Activated naive CD8-positive, alpha-beta T cell treated with anti-CD3 and anti-CD28 coated beads, Interleukin-2, amount 50 U/mL, for 16 hours (primary cell): ENCODE results near the gene ULK4.
"Not testable (repeated sequence)": the region's sequence is repeated elsewhere in the genome, so short reads cannot be mapped to it uniquely, and the experiment has no call there.

Experiments used
- DNase-seq: peaks from one replicate; pipeline ENCODE4 v3.0.0-alpha.2; 2020; ENCODE audit warnings: low read depth, low spot score

ULK4 gene

DNA sequence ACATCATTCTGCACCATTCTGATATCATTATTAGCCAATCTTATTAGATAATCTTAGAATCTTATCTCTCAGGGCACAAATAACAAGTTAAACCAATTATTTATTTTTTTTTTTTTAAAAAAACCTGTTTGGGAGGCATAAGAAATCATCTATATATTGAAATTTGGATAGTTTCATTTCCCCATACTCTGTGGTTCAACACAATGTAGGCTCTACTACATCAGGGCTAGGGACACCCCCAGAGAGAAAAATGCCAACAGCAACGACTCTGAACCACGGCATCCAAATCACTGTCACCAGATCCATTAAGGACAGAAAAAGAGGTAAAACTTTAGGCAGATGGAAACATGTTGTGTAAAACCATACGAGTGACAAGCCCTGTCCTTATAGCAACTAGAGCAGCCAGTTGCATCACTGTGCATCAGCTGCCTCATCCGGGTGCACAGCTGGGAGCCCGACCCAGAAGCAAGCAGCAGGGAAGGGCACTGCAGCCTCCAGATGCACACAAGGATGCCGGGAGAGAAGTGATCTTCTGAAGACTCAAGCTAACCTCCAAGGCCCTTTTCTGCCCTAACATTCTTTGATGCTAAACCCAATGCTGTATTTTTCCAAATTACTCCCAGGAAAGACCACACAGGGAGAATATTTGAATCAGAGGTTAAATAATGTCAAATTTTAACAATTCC lies 381.5 kb downstream of the ULK4 start:
- DNase-seq: no peak

DNA sequence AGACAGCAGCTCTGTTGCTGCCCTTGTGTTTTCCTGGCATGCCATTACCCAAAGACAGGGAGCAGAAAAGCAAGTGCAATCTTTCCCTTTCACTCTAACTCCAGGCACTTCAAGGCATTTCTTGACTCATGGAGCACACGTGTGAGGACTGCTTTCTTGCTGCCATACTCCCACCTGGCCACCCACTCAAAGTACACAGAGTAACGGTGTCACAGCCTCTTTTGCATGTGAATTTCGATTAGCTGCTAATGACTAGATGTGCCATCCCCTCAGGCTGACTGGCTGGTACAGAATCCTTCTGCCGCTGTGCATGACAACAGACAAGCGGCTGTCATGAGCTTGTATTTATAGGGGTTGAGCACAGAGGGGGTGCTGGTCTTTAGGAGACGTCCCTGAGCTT lies 382.0 kb downstream of the ULK4 start:
- no peak for DNase-seq

DNA sequence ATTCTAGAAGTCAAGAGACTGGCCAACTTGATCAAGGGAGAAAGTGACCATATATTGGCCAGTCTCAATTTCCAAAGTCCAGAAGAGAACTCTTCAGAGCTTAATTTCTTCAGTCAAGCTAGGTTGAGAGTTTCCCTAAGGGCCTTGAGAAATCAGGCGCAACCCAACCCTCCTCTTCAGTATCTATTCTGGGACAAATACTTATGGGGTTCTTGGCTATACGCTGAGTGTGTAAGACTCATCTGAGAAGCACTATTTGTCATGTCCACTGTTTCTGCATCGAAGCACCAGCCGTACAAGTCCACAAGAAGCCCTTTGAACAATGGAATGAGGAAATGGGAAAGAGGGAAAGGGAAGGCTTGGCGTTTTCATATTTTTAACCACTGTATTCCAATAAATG lies 383.1 kb downstream of the ULK4 start:
- no peak for DNase-seq

DNA sequence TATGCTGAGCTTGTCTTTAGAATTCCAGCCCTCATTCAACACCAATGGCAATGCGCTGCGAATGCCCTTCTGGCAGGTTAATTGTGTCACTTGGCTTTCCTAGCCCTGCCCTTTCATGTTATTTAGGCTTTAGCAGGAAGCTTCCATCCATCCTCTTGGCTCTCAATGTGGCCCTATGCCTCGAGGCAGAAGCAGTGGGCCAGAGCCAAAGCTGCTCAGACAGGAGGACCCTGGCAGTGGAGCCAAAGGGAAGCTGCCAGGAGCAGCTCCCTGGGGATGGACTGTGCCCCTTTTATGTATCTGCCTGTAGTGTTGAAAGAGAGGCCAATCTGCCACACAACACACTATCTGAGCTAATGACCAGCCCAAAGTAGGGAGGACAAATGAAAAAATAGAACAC lies 386.2 kb downstream of the ULK4 start:
- DNase-seq: no peak

DNA sequence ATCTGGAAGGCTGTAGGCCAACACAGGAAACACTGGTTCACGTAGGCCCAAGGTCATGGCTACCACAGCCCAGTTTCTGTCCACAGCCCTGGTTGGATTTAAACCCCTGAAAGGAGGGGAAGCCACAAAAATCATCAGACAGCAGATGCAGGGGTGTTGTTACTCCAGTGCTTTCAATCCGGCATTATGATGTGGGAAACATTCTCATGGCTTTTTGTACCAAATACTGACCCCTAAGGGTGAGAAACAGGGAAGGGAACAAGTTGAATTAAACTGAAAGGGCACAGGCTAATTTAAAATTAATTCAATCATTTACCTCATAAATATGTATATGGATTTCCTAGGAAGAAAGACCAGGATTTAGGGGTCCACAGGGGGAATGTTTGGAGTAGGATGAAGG lies 387.0 kb downstream of the ULK4 start:
- no peak for DNase-seq

DNA sequence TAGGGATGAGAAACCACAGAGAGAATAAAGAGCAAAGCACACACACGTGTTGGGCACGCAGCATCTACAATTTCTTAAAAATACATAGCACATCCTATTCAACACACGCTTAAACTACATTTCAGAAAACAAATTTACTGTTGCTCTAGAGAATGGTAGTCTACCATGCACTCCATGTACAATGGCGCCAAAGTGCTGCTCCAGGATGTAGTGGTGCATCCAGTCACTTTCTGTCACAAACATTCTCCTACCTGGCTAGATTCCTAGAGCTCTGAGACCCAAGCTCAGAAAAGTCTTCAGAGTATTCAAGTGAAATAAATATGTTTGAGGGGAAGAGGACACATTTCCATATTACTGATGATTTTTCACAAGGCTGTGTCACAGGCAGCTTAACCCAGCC lies 388.3 kb downstream of the ULK4 start:
- no peak for DNase-seq

DNA sequence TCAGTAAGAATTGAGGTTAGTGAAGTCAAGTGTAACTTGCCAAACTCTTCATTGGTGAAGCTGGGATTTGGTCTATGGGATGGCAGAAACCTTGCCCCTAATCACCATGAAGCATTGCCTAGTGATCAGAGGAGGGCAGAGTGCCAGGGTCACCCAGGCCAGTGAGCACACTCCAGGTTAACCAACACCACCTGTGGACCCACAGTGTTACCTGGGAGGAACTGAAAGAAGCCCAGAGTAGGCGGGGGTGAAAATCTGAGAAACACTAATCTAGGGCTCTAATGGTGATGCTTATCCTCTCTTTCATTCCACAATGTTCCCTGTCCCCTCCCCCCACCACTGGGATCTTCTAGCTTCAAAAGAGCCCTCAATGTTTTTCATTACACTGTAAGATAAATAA lies 389.8 kb downstream of the ULK4 start:
- no peak for DNase-seq

DNA sequence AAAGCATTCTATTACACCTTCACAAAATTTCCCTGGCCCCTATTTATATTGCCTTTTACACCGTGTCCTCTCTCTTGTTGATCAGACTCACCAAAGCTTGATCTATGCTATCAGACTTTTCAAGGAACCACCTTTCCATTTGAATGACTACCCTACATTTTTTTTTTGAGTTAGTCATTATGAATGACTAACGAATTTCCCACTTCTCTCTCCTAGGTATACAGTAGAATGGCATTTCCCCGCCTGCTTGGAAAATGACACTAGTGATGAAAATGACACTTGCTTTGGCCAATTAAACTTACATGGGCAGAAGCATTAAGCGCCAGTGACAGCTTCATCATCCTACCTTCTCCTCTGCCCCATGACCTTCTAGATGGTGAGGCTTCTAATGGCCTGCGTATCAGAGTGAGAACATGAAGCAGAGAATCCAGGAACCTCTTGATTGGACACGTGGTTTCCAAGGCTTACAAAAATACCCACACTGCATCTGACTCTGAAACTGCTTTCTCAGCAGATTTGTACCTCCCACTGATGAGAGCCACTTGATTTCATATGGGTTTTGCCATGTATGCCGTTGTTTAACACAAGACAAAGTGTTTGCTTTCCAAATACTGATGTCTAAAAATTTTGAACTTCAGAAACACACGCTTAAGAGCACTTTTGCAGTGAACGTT lies 392.1 kb downstream of the ULK4 start:
- DNase-seq: no peak

DNA sequence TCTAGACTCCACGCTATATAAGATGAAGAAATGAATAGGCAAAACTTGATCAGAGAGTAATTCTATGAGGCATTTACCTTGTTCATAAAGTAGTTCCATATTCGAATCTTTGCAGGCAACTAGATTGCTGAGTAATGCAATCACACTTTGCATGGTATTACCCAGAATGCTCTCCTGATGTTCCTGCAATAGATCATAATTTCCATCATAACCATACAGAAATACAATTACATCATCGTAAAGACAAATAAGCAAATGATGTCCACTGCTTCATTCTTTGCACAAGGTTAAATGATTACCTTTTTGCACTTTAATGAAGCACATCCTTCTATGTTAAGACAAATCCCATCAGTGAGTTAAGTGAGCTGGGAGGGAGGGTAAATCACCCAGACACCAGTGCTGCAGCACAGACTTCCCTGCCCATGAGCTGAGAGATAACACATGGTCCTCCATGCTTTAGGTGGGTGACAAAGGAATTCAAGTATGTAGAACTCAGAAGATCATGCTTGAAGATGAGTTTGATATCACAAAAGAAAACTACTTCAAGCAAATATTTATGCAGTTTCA lies 395.9 kb downstream of the ULK4 start:
- DNase-seq: no peak

DNA sequence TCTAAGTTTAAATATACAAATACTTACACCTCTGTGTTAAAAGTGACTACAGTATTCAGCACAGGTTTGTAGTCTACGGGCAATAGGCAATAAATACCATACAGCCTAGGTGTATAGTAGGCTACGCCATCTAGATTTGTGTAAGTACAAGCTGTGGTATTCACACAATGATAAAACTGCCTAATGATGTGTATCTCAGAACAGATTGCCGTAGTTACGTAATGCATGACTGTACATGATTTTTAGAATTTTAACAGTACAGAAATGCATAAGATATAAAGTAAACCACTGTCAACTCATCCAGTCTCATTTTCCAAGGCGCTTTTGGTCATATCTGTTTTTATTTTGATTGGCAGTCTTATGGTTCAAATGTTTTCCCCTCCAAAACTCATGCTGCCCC lies 396.9 kb downstream of the ULK4 start:
- DNase-seq: no peak

DNA sequence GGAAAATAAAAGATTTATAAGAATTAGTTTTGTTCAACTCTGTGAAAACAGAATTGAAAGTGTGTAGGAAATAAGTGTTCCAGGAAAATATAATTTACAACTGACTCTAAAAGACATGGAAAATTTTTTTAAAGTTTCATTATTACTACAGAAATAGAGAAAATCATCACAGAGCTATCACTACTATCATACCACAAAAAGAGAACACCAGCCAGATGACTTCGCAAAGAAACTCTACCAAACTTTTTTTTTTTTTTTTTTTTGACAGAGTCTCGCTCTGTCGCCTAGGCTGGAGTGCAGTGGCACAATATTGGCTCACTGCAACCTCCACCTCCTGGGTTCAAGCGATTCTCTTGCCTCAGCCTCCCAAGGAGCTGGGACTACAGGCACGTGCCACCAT lies 405.7 kb downstream of the ULK4 start:
- DNase-seq: not testable (repeated sequence)

DNA sequence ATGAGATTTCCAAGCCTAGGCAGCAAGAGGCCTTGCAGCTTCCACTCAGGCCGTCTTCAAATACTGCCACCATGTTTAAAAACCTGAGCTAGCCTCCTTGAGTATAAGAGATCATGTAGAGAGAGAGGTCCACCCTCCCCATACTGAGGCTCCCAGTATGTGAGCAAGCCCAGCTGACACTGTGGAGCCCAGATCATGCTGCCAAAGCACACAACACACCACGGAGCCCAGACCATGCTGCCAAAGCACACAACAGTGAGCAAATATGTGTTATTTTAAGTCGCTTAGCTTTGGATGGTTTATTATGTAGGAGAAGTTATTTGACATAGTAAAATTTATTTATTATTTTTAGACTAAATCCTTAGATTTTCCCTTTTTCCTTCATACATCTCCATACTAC lies 428.9 kb downstream of the ULK4 start:
- no peak for DNase-seq

DNA sequence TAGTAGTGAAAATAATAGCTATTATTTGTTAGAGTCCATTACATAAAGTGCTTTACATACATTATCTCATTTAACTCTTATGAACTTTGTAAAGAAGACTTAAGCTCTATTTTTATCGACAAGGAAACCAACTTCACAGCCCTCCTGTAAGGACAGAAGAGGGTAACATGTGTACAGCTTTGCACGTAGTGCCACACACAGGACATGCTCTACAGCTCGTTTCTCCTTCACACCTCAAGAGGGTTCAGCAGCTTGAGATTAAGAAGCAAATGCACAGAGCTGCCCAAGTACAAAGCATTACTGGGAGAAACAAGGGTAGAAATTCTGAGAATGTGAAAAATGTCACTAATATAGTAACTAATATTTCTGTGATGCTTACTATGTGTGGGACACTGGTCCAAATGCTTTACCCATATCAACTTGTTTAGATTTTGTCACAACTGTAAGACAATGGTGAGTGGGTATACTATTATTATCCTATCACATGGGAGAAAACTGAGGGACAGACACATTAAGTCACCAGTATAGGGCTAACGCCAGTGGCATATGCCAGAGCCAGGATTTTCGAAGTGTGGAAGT lies 434.8 kb downstream of the ULK4 start:
- DNase-seq: no peak

DNA sequence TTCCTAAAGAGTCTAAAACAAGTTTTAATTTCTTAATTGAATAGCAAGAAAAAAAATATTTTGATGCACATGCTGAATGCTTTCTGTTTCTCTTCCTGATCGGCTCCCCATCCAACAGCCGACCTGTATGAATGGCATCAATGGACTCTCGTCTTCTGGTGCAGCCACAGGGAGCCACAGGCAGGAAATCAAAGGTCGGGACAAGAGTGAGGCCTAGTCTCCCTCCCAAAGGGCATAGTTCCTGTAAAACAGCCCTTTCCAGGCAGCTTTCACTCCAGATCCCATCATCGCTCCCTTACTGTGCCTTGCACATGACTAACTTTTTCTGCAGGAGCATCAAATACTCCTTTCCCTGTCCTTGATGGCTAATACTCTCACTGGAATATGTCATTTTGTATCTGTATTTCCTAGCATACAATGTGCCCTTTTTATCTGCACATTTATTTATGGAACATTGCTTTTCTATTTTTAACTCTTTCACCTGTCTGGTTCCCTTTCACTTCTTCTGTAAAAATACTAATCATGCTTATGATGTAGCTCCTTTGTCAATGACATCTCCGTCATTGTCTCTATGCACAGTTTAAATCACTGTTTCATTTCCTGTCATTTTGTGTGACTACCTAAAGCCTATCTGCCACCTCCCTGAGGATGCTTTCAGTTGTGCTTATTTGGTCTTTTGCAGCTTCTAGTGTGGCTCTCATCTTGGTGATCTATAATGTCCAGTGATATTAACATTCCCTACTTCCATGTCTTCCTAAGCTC lies 436.4 kb downstream of the ULK4 start:
- DNase-seq: no peak

DNA sequence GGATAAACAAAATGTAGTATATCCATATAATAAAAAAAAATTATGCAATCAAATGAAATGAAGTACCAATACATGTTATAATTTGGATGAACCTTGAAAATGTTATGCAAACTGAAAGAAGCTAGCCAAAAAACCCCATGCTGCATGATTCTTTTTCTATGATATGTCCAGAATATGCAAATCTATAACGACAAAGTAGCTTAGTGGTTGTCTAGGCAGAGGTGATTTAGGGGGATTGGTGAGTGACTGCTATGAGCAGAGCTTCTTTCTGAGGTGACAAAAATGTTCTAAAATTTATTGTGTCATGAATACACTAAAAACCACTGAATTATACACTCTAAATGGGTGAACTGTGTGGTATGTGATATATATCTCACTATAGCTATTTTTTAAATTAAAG lies 438.0 kb downstream of the ULK4 start:
- no peak for DNase-seq

DNA sequence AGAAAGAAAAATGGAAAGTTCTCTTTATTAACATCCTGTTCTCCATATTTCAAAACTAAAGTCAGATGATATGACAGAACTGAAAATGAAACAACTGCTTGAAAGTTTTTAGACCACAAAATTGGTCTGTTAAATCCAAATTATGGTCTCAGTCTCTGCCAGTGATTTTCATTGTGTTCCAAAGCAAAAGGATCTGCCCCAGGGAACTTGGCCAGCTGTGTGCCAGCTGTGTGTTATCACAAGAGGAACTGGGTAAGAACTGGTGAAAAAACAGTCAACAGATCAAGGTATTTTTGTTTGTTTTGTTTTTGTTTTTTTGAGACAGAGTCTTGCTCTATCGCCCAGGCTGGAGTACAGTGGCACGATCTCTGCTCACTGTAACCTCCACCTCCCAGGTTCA lies 439.3 kb downstream of the ULK4 start:
- no peak for DNase-seq

DNA sequence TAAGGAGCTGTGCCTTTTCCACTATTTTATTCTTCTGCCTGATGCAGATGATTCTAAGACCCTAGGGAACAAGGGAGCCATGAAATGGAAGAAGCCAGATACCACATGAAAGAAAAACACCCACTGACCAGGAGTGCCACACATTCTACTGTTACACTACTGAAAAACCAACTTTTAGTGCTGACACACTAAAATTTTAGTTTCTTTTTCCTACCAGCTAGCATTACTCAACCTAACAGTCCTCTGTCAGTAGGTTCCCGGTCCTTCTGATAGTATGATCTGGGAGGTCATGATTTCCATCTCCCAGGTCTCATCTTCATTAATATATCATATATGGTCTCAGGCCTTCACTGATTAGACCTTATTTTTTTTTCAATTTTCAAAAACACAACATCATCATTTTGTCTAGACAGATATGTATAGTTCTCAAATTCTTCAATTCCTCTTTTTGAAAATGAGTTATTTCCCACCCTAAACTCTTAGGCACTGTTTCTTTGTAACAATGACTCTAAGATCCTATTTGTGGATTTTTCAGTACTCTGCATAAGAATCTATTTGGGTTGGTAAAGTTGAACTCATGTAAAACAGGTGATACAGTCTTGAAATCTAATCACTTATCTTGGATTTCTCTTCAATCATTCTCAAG lies 440.8 kb downstream of the ULK4 start:
- no peak for DNase-seq

DNA sequence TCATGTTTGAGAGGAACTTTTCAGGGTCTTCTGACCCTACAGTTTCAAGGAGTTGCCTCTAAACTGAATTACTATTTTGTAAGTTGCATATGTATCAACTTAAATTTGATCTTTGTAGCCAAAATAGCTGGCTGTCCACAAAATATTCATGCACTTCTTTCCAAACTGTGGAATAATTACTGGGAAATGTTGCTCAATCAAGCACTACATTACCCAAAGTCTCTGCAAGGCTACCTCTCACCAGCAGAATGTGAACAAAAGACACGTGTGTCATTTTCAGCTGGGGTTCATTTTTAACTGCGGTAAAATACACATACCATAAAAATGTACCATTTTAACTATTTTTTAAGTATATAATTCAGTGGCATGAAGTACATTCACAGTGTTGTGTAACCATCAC lies 442.2 kb downstream of the ULK4 start:
- no peak for DNase-seq

DNA sequence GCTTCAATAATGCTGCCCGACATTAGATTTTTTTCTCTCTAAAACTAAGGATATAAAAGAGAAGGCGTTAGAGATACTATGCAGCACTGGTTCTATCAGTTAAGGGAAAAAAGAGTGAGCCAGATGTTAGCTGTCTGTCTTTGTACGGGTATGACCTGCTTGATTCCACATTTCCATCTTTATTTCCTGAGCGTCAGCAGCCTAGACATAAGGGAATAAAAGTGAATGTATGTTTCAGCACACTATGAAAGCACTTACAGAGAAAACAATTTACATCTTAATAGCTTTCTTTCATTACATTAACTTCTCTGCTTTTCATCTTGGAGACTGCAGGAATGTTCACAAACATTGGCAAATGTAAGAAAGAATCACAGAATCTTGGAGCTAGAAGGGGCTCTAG lies 443.3 kb downstream of the ULK4 start:
- DNase-seq: no peak

DNA sequence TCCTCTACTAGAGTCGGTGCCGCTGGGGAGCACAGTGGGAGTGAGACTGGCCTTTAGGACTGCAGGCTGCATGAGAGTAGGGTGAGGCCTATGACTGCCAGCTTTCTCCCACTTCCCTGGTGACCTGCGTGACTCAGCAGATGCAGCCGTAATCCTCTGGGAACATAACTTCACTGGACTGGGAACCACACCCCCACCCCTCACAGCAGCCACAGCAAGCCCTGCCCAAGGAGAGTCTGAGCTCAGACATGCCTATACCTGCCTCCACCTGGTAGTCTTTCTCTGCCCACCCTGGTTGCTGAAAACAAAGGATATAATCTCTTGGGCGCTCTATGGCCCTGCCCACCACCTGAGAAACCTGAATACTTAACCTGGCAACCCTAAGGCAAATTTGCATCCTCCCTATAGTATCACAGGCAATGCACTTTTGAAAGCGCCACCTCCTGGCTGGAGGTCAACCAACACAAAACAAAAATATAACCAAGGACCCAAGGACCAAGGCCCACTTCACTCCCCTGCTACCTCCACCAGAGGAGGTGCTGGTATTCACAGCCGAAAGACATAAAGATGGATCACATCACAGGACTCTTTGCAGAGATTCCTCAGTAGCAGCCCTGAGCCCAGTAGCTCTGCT lies 453.7 kb downstream of the ULK4 start:
- DNase-seq: no peak

DNA sequence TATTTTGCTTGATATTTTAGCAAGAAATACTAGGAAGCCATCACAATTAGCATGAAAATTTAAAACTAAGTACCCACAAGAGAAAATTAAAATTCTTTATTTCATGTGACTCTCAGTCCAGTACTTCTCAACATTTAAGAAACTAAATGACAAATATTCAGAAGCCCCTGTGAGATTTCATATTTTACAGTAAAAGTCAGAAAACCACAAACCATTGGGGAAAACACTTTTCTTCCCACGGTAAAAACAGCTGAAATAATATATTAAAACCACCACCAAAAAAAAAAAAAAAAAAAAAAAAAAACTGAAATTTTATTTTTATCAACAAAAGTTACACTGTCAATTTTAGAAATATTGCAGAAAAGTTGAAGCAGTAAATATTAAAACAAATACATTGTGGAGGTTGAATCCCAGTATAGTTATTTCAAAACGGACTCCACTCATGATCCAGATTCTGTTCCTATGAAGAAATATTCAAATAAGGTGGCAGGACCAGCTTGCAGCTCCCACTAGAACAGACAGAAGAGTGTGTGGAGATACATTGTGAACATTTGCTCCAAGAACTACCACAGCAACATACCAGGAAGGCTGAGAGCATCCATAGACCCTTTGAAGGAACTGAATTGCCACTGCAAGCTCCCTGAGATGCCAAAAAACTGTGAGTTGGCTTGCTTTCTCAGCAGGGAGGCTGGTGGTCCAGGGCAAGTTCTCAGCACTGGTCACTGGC lies 454.4 kb downstream of the ULK4 start:
- no peak for DNase-seq
